GM12872 (cell line): ENCODE results near the gene F12.

Source experiments
- TF ChIP-seq, protein P1 (sequence below): IDR thresholded peaks from 3 replicates; pipeline ENCODE4 v1.5.1; 2011; ENCODE audit warnings: low read depth, mild to moderate bottlenecking, low read length, moderate library complexity; ENCODE audit not compliant: insufficient read depth

F12 gene

DNA sequence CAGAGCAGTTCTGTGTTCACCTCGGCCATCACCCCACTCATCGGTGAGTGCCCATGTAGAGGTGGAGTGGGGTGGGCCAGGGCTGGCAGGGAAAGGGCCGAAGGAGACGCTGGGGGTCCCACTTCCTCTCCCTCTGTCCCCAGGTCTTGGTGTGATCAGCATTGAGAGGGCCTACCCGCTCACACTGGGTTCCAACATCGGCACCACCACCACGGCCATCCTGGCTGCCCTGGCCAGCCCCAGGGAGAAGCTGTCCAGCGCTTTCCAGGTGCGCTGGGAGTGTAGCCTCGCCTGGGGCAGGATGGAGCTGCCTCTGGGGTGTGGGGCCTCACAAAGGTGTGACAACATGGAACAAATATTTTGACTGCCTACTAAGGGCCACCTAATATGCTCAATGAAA lies 12.6 kb downstream of the F12 start:
- TF ChIP-seq, protein P1, sequence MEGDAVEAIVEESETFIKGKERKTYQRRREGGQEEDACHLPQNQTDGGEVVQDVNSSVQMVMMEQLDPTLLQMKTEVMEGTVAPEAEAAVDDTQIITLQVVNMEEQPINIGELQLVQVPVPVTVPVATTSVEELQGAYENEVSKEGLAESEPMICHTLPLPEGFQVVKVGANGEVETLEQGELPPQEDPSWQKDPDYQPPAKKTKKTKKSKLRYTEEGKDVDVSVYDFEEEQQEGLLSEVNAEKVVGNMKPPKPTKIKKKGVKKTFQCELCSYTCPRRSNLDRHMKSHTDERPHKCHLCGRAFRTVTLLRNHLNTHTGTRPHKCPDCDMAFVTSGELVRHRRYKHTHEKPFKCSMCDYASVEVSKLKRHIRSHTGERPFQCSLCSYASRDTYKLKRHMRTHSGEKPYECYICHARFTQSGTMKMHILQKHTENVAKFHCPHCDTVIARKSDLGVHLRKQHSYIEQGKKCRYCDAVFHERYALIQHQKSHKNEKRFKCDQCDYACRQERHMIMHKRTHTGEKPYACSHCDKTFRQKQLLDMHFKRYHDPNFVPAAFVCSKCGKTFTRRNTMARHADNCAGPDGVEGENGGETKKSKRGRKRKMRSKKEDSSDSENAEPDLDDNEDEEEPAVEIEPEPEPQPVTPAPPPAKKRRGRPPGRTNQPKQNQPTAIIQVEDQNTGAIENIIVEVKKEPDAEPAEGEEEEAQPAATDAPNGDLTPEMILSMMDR, result no peak

DNA sequence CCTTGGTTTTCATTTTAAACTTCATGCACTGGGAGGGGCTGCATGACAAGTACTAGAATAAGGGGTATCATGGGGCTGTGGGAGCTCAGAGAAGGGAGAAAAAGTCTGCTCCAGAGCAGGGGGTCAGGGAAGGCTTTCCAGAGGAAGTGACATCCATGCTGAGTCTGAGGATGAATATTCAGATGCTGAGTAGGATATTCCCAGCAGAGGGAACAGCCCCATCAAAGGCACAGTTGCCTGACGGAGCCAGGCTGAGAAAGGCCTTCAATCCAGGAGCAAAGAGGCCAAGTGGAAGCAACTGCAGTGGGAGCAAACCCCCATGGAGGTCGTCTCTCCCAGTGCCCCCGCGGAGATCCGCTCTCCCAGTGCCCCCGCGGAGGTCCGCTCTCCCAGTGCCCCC lies 13.3 kb downstream of the F12 start:
- TF ChIP-seq, protein P1, result no peak

DNA sequence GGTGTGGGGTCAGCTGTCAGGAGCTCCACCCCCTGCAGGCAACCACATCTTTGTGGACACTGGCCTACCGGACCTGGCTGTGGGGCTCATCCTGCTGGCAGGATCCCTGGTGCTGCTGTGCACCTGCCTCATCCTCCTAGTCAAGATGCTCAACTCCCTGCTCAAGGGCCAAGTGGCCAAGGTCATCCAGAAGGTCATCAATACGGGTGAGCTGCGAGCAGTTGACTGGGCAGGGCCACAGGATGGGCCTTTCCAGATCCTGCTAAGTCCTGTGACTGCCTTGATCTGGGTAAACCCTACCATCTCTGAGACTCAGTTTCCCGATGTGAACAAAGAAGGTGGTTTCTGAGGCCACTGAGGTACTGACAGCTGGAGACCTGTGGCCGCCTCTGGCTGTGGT lies 15.4 kb downstream of the F12 start:
- TF ChIP-seq, protein P1, result no peak

DNA sequence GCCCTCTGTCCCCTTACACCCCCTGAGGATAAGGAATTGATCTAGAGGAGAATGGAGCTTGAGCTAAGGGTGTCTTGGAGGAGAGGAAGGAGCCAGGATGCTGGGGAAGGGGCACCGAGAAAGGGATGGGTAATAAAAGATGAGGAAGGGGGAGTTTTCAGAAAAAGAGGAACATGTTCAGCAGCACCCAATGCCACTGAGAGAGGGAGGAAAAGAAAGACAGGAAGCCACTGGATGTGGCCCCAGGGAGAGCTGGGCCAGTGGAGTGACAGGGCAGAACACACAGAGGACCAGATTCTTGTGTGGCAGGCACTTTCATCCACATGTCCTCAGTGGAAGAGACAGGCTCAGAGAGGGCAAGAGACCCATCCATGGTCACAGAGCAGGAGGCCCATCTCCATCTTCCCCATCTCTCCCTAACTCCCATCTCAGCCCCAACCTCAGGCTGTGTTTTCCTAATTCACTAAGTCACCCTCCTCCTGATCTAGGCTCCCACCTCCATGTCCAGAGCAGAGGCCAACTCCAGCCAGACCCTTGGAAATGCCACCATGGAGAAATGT lies 16.1 kb downstream of the F12 start:
- TF ChIP-seq, protein P1, result no peak

DNA sequence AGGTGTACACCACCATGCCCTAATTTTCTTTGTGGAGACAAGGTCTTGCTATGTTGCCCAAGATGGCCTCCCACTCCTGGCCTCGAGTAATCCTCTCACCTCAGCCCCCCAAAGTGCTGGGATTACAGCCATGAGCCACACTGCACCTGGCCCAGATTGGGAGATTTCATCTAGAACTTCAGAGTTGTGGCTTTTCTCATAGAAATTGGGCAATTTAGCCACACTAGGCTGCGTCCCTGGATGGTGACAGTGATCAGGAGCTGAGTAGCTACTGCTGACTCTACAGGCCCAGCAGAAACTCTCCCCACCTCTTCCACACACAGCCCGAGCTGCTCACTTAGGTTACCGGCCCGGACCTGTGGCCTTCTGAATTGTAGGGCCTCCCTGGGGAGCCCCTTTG lies 16.6 kb downstream of the F12 start:
- TF ChIP-seq, protein P1, result no peak

DNA sequence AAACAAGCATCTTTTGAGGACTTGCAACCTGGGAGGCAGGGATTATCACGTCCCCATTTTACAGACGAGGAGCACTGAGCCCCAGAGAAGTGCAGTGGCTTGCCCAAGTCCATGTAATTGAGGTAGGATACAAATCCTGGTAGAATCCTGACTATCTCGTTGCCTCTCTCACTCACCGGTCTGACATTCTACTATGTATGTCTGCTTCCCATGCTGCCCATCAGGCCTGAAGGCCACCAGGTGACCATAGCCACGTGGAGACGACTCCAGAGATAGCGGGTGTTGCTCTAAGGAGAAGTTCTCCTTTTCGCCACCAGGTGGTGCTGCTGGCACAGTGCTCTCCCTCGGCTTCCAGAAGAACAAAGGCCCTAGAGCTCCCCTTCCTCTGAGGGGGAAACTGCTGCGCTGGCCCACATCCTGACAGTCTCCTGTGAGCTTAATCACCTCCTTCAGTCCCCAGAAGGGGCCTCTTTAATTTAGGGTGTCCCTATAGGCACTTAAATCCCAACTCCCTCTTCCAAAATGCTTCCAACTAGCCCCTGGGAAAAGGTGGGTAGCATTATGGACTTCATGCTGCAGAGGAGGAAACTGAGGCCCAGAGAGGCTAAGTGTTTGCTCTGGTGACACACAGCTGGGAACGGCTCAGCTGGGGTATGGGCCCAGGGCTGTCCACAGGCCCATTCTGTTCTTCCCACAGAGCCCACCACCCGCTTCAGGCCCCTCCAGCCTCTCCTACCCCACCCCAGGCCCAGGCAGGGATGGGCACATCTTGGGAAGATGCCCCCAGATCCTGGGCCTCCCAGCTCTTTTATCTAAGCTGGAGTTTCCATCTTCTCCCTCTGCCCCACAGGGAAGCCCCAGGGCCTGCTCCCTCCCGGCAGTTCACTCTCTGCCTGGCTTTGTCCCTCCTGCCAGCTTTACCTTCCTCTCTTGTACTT lies 18.7 kb downstream of the F12 start:
- TF ChIP-seq, protein P1, result peak; percentile 99

DNA sequence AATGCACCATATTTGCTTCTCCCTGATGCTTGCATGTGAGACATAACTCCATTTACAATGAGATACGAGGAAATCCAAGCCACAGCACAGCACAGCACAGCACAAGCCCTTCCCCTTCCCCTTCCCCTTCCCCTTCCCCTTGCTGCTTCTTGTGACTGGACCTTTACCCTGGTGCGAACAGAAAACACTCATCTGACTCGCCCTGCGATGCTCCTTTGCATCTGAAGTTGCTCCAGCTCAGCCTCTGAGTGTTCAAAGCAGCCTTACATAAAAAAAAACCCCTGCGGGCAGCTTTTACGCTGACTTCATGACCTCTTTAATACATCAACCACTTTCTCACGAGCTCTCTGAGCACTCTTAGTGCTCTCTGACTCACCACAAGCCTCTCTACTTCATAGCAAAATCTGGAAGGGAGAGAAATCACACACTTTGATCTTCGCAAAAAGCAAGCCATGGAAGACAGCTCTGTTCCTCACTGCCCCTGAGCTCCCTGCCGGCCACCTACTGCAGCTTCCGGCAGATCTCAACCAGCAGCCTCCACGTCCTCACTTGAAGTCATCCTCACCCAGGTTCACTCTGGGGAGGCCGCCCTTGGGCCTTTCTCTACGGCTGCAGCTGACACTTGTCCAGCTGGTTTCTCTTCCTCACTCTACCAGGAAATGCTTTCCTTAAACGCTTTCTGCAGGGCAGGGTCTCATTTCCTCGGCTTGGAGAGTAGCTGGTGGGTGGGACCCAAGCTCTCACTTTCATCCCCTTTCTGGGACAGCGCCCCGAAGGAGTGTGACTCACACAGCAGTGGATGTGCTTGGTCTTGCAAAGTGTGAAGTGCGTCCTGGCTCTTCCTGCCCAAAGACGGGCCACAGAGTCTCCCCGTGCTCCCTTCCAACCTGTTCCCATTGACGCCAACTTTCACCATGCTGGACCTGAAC lies 19.9 kb downstream of the F12 start:
- TF ChIP-seq, protein P1, result no peak
